OCI-LY7 (cell line): ENCODE measurements around the gene ATP5PD. TPM values are rescaled to one million over a fixed set of nuclear protein-coding genes. Genes with fewer than 3 reads are reported as not detected.
A peak's percentile ranks its signal among the peaks of the same experiment; 100 is the strongest.
"Not testable (repeated sequence)": the region's sequence is repeated elsewhere in the genome, so short reads cannot be mapped to it uniquely, and the experiment has no call there.

Experiments
- BruUV-seq: library from RNA; stranded (reverse); fragments of 400-500 nt; replicated peaks from 2 replicates; lab custom pipeline; 2021; lab: Mats Ljungman, UMichigan
- CTCF ChIA-PET: fragments of 300-600 bp; sonication (Branson Sonifier 250); formaldehyde crosslinking; loops from one replicate; lab custom pipeline; 2022; ENCODE audit warnings: antibody characterized with exemption; ENCODE audit not compliant: unreplicated experiment; lab: Charles Lee
- POLR2A ChIA-PET: fragments of 300-600 bp; sonication (Branson Sonifier 250); formaldehyde crosslinking; loops from one replicate; lab custom pipeline; 2022; ENCODE audit warnings: antibody characterized with exemption; lab: Charles Lee
- DNase-seq: peaks from one replicate; pipeline ENCODE4 v3.0.0-alpha.2; 2015; ENCODE audit warnings: low spot score
- H2AFZ ChIP-seq: fragments of 200-600 bp; sonication (generic), shearing (Covaris generic); 2 replicates; pipeline ENCODE4 v1.6.1; 2014; ENCODE audit warnings: mild to moderate bottlenecking, antibody characterized with exemption, low read length, moderate library complexity
- H3K27ac ChIP-seq: fragments of 200-600 bp; sonication (generic); 2 replicates; pipeline ENCODE4 v1.5.1; 2014; ENCODE audit warnings: mixed run types, low read depth, mild to moderate bottlenecking, moderate library complexity, low read length, inconsistent platforms; ENCODE audit not compliant: poor library complexity, severe bottlenecking
- H3K36me3 ChIP-seq: fragments of 200-600 bp; sonication (generic); 2 replicates; pipeline ENCODE4 v1.6.1; 2014; ENCODE audit warnings: mild to moderate bottlenecking, antibody characterized with exemption, low read length, moderate library complexity, mixed read lengths; ENCODE audit not compliant: insufficient read depth
- H3K4me1 ChIP-seq: fragments of 200-600 bp; sonication (generic); 2 replicates; pipeline ENCODE4 v1.5.1; 2014; ENCODE audit warnings: mild to moderate bottlenecking, low read length; ENCODE audit not compliant: insufficient read depth, poor library complexity, severe bottlenecking
- H3K4me2 ChIP-seq: fragments of 200-600 bp; sonication (generic); 2 replicates; pipeline ENCODE4 v1.6.1; 2014; ENCODE audit warnings: mild to moderate bottlenecking, low read length
- H3K4me3 ChIP-seq: fragments of 200-600 bp; sonication (generic); 2 replicates; pipeline ENCODE4 v1.5.1; 2014; ENCODE audit warnings: mild to moderate bottlenecking, low read depth, low read length; ENCODE audit not compliant: poor library complexity, severe bottlenecking
- H3K79me2 ChIP-seq: fragments of 200-600 bp; sonication (generic); 2 replicates; pipeline ENCODE4 v1.6.1; 2016; ENCODE audit warnings: low read depth, mild to moderate bottlenecking, low read length, moderate library complexity, mixed read lengths; ENCODE audit not compliant: insufficient read depth
- H3K9me2 ChIP-seq: fragments of 200-600 bp; sonication (generic); 2 replicates; pipeline ENCODE4 v1.6.1; 2016; ENCODE audit warnings: mild to moderate bottlenecking, low read length, mixed read lengths; ENCODE audit not compliant: insufficient read depth
- H3K9me3 ChIP-seq: fragments of 200-600 bp; sonication (generic); 2 replicates; pipeline ENCODE4 v1.6.1; 2014; ENCODE audit warnings: mild to moderate bottlenecking, mixed run types, low read length, mixed read lengths
- H4K20me1 ChIP-seq: fragments of 200-600 bp; sonication (generic); 2 replicates; pipeline ENCODE4 v1.6.1; 2014; ENCODE audit warnings: mild to moderate bottlenecking, antibody characterized with exemption, low read length, moderate library complexity, mixed read lengths; ENCODE audit not compliant: insufficient read depth
- CTCF ChIP-seq: fragments of 200-600 bp; sonication (generic); conservative IDR thresholded peaks from 2 replicates; pipeline ENCODE4 v1.5.1; 2014; ENCODE audit warnings: mild to moderate bottlenecking, antibody characterized with exemption, low read length, moderate library complexity, mixed read lengths
- EZH2phosphoT487 ChIP-seq: fragments of 200-600 bp; sonication (generic); IDR thresholded peaks from 2 replicates; pipeline ENCODE4 v1.6.1; 2018; ENCODE audit warnings: low read depth, borderline replicate concordance, mild to moderate bottlenecking, mixed run types, antibody characterized with exemption, low read length, moderate library complexity, mixed read lengths
- intact Hi-C: fragments of 100-400 bp; cut with micrococcal nuclease; formaldehyde crosslinking; loops from one replicate; pipeline ENCODE4 v1.10.0; 2022; ENCODE audit not compliant: unreplicated experiment
- total RNA-seq, 2 experiments: library from RNA; depleted of rRNA in 1 of 2; stranded (reverse); fragments of >200 nt in 1 of 2; shearing (Covaris generic) in 1 of 2; gene quantifications; 2 replicates each; pipeline ENCODE4 v1.2.3, GENCODE V29; 2014 to 2022

ATP5PD gene
- total RNA-seq, 2 experiments from 2014 or later = 301 to 317 TPM

- H4K20me1 ChIP-seq = peaks cover 4% of the 10 kb centered on the region; the same call in 1 of the 2 replicates
- TF ChIP-seq EZH2phosphoT487 = no peak
- no peak for TF ChIP-seq CTCF
- peaks cover 23% of the 10 kb centered on the region for H3K79me2 ChIP-seq
- no peaks in the 10 kb centered on the region for H3K9me2 ChIP-seq
- intact Hi-C loops = loop anchor here (10.0 kb wide), 1 partner anchor 366 kb away; no protein-coding TSS in a partner anchor
- no peak overlapping the region for H2AFZ ChIP-seq
- peaks cover 38% of the 10 kb centered on the region for H3K36me3 ChIP-seq
- ChIA-PET POLR2A (interaction anchor here (0.8 to 3.6 kb wide), 7 partner anchors 9 to 88 kb away, joined by 3 to 27 read pairs (median 3); partner anchors contain the start of gene MRPL58), CTCF (interaction anchor here (0.5 to 1.4 kb wide), 6 partner anchors 13 to 1451 kb away, joined by 3 to 5 read pairs (median 4); no protein-coding TSS in a partner anchor)
- no peak overlapping the region for H3K27ac ChIP-seq
- DNase-seq = no peak
- peaks cover 14% of the 10 kb centered on the region for H3K4me1 ChIP-seq
- H3K4me3 ChIP-seq = peak overlapping the region; percentile 75
- H3K9me3 ChIP-seq = no peaks in the 10 kb centered on the region
- TSS peak; percentile 68 for BruUV-seq
- H3K4me2 ChIP-seq = peak overlapping the region; percentile 99
Measured at GRCh38 chr17:75048249-75048878, 1.6 kb upstream of the ATP5PD start.

GRCh38 chr17:75047398-75048098 is 779 bp upstream of the ATP5PD start:
- H3K4me3 ChIP-seq = peak overlapping the region; percentile 75
- no TSS peak for BruUV-seq
- no peaks in the 10 kb centered on the region for H3K9me2 ChIP-seq
- H3K79me2 ChIP-seq = peaks cover 23% of the 10 kb centered on the region
- ChIA-PET POLR2A (interaction anchor here (1.2 to 3.6 kb wide), 3 partner anchors 28 to 87 kb away, joined by 3 to 27 read pairs (median 3); partner anchors contain the start of gene MRPL58), CTCF (interaction anchor here (1.1 to 1.4 kb wide), 3 partner anchors 34 to 66 kb away, joined by 3 to 5 read pairs (median 3); no protein-coding TSS in a partner anchor)
- no peaks in the 10 kb centered on the region for H3K9me3 ChIP-seq
- H2AFZ ChIP-seq = peak overlapping the region; percentile 58; the same call in 1 of the 2 replicates
- peaks cover 31% of the 10 kb centered on the region for H3K36me3 ChIP-seq
- H3K4me2 ChIP-seq = peak overlapping the region; percentile 99
- TF ChIP-seq EZH2phosphoT487 = no peak
- no peak for TF ChIP-seq CTCF
- peaks cover 4% of the 10 kb centered on the region; the same call in 1 of the 2 replicates for H4K20me1 ChIP-seq
- intact Hi-C loops = loop anchor here (1.0 to 10.0 kb wide), 4 partner anchors 34 to 367 kb away; partner anchors contain the start of gene SUMO2
- no peak overlapping the region for H3K27ac ChIP-seq
- peaks cover 14% of the 10 kb centered on the region for H3K4me1 ChIP-seq
- DNase-seq = peak; percentile 47

DNA sequence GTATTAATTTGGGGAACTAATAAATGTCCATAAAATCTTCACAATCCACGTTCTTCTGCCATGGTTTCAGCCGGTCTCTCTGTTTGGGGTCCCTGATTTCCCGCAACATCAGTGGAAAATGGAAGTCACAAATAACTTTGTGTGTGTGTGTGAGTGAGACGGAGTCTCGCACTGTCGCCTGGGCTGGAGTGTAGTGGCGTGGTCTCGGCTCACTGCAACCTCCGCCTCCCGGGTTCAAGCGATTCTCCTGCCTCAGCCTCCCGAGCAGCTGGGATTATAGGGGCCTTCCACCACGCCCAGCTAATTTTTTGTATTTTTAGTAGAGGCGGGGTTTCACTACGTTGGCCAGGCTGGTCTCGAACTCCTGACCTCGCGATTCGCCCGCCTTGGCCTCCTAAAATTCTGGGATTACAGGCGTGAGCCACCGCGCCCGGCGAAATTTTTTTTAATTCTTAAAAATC is 793 bp downstream of the ATP5PD start:
- DNase-seq, H3K9me2 ChIP-seq, H4K20me1 ChIP-seq, CTCF ChIA-PET, H3K27ac ChIP-seq, H3K9me3 ChIP-seq: not testable (repeated sequence)
- Histone ChIP-seq H3K4me1 (peaks cover 14% of the 10 kb centered on the region), H2AFZ (peak overlapping the region; percentile 24; the same call in 1 of the 2 replicates), H3K4me2 (peak overlapping the region; percentile 81), H3K36me3 (peaks cover 34% of the 10 kb centered on the region), H3K4me3 (peak overlapping the region; percentile 75), H3K79me2 (peaks cover 23% of the 10 kb centered on the region)
- intact Hi-C loops = loop anchor here (2.0 to 10.0 kb wide), 3 partner anchors 85 to 369 kb away; partner anchors contain the start of gene SUMO2
- POLR2A ChIA-PET = interaction anchor here (1.1 to 3.6 kb wide), 2 partner anchors 33 to 34 kb away, joined by 3 to 27 read pairs; partner anchors contain the start of gene MRPL58
- BruUV-seq = TSS peak; percentile 72
